CD14-positive monocyte (primary cell): Measurements from ENCODE around the gene STOML2. TPM values are rescaled to one million over a fixed set of nuclear protein-coding genes. Genes with fewer than 3 reads are reported as not detected.
A peak's percentile ranks its signal among the peaks of the same experiment; 100 is the strongest.

Experiments
- DNase-seq, 3 donors: peaks; one replicate each; pipeline ENCODE4 v3.0.0-alpha.2; 2011 to 2022
- H2AFZ ChIP-seq: 2 replicates; pipeline ENCODE4 v1.6.0; 2012; ENCODE audit warnings: mild to moderate bottlenecking, low read depth, low read length, inconsistent platforms; ENCODE audit not compliant: insufficient read depth, poor library complexity, severe bottlenecking
- H3K27ac ChIP-seq, 2 donors: 1 replicate in 1 of 2; 2 replicates in 1 of 2; pipeline ENCODE4 v1.5.1; 2012 to 2013; ENCODE audit warnings: low read length in 2 of 2, control low read depth in 1 of 2, inconsistent platforms in 1 of 2, low read depth in 1 of 2, mild to moderate bottlenecking in 1 of 2
- H3K27me3 ChIP-seq, 2 donors: one replicate each; pipeline versions ENCODE4 v1.6.0 to v1.6.1; 2011 to 2013; ENCODE audit warnings: low read length in 2 of 2; ENCODE audit not compliant: control insufficient read depth in 2 of 2, insufficient read depth in 2 of 2
- H3K36me3 ChIP-seq, 2 donors: replicated peaks in 1 of 2; 1 replicate in 1 of 2; 2 replicates in 1 of 2; pipeline versions ENCODE4 v1.5.1 to v1.6.1; 2012 to 2013; ENCODE audit warnings: low read length in 2 of 2, control low read depth in 1 of 2, inconsistent platforms in 1 of 2, mild to moderate bottlenecking in 1 of 2; ENCODE audit not compliant: insufficient read depth in 2 of 2, control insufficient read depth in 1 of 2
- H3K4me1 ChIP-seq, 2 donors: 1 replicate in 1 of 2; 2 replicates in 1 of 2; pipeline versions ENCODE4 v1.5.1 to v1.6.1; 2012 to 2013; ENCODE audit warnings: low read length in 2 of 2, control low read depth in 1 of 2, inconsistent platforms in 1 of 2, mild to moderate bottlenecking in 1 of 2, moderate library complexity in 1 of 2; ENCODE audit not compliant: insufficient read depth in 2 of 2, control insufficient read depth in 1 of 2
- H3K4me2 ChIP-seq: replicated peaks from 2 replicates; pipeline ENCODE3; 2012; ENCODE audit warnings: low read length, moderate library complexity, mild to moderate bottlenecking; ENCODE audit not compliant: poor library complexity, severe bottlenecking; ENCODE audit errors: extremely low read depth
- H3K4me3 ChIP-seq, 3 experiments: fragments of 200-600 bp in 1 of 3; sonication (generic) in 1 of 3; replicated peaks in 1 of 3; 1 replicate in 2 of 3; 2 replicates in 1 of 3; pipeline ENCODE4 v1.5.1; 2011 to 2013; ENCODE audit warnings: low read length in 3 of 3, mild to moderate bottlenecking in 3 of 3, control low read depth in 2 of 3, low read depth in 2 of 3, inconsistent platforms in 1 of 3, moderate library complexity in 1 of 3
- H3K79me2 ChIP-seq: 2 replicates; pipeline ENCODE4 v1.6.0; 2012; ENCODE audit warnings: mild to moderate bottlenecking, control low read depth, inconsistent platforms, low read length, moderate library complexity; ENCODE audit not compliant: insufficient read depth
- H3K9ac ChIP-seq: 2 replicates; pipeline ENCODE4 v1.6.0; 2017; ENCODE audit warnings: low read length, mild to moderate bottlenecking; ENCODE audit not compliant: insufficient read depth, poor library complexity, severe bottlenecking
- H3K9me3 ChIP-seq, 2 donors: replicated peaks in 1 of 2; 1 replicate in 1 of 2; 2 replicates in 1 of 2; pipeline versions ENCODE4 v1.5.1 to v1.6.1; 2012 to 2013; ENCODE audit warnings: low read length in 2 of 2, control low read depth in 1 of 2; ENCODE audit not compliant: control insufficient read depth in 1 of 2, insufficient read depth in 1 of 2
- H4K20me1 ChIP-seq: 2 replicates; pipeline ENCODE4 v1.6.0; 2012; ENCODE audit warnings: mild to moderate bottlenecking, low read length, control low read depth, moderate library complexity; ENCODE audit not compliant: insufficient read depth
- H3K27ac Mint-ChIP-seq, 7 donors: one replicate each; pipeline ENCODE4 v1.8.0; 2020; ENCODE audit warnings: mild to moderate bottlenecking in 7 of 7, mixed read lengths in 7 of 7, moderate library complexity in 6 of 7, inconsistent platforms in 2 of 7
- H3K27me3 Mint-ChIP-seq, 3 donors: one replicate each; pipeline ENCODE4 v1.8.0; 2021 to 2022; ENCODE audit warnings: low read depth in 3 of 3, mild to moderate bottlenecking in 3 of 3, mixed read lengths in 3 of 3, moderate library complexity in 3 of 3, inconsistent platforms in 1 of 3
- H3K36me3 Mint-ChIP-seq, 2 donors: one replicate each; pipeline ENCODE4 v1.8.0; 2020; ENCODE audit warnings: mixed read lengths in 2 of 2, inconsistent platforms in 1 of 2, mild to moderate bottlenecking in 1 of 2
- H3K4me1 Mint-ChIP-seq: one replicate; pipeline ENCODE4 v1.8.0; 2020; ENCODE audit warnings: mild to moderate bottlenecking, mixed read lengths
- H3K4me3 Mint-ChIP-seq, 2 donors: one replicate each; pipeline ENCODE4 v1.8.0; 2020; ENCODE audit warnings: mild to moderate bottlenecking in 2 of 2, mixed read lengths in 2 of 2, moderate library complexity in 1 of 2
- H3K9me3 Mint-ChIP-seq, 7 donors: one replicate each; pipeline ENCODE4 v1.8.0; 2020 to 2022; ENCODE audit warnings: mixed read lengths in 7 of 7, mild to moderate bottlenecking in 6 of 7, moderate library complexity in 6 of 7, inconsistent platforms in 2 of 7
- WGBS: methylation state at CpG from one replicate; pipeline ENCODE4 v1.1.5; 2013; ENCODE audit warnings: missing lambda C conversion rate; ENCODE audit not compliant: insufficient coverage; 5-methylcytosine and 5-hydroxymethylcytosine counted together
- intact Hi-C, 2 donors: fragments of 100-400 bp; cut with micrococcal nuclease; formaldehyde crosslinking; loops; one replicate each; pipeline versions ENCODE4 v1.15.0 to v1.15.1; 2023
- polyA plus RNA-seq, 3 donors: library from polyadenylated mRNA; depleted of rRNA in 1 of 3; unstranded in 2 of 3; stranded (reverse) in 1 of 3; fragments of 300-500 nt in 2 of 3; fragments of >200 nt in 1 of 3; fragmentation: Illumina TruSeq in 2 of 3; gene quantifications; 1 replicate in 2 of 3; 2 replicates in 1 of 3; pipeline ENCODE4 v1.2.3, GENCODE V29; 2012 to 2021
- TF ChIP-seq, protein P1 (sequence below): fragments of 200-600 bp; IDR thresholded peaks from one replicate; pipeline ENCODE4 v1.8.0; 2022; ENCODE audit warnings: antibody characterized with exemption, mild to moderate bottlenecking

Gene STOML2
- polyA plus RNA-seq, 3 donors, result 45.5 to 62.0 (median 50.3) TPM

- peaks cover under 1% of the 10 kb centered on the region for H4K20me1 ChIP-seq
- TF ChIP-seq, protein P1, sequence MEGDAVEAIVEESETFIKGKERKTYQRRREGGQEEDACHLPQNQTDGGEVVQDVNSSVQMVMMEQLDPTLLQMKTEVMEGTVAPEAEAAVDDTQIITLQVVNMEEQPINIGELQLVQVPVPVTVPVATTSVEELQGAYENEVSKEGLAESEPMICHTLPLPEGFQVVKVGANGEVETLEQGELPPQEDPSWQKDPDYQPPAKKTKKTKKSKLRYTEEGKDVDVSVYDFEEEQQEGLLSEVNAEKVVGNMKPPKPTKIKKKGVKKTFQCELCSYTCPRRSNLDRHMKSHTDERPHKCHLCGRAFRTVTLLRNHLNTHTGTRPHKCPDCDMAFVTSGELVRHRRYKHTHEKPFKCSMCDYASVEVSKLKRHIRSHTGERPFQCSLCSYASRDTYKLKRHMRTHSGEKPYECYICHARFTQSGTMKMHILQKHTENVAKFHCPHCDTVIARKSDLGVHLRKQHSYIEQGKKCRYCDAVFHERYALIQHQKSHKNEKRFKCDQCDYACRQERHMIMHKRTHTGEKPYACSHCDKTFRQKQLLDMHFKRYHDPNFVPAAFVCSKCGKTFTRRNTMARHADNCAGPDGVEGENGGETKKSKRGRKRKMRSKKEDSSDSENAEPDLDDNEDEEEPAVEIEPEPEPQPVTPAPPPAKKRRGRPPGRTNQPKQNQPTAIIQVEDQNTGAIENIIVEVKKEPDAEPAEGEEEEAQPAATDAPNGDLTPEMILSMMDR, result no peak
- Mint-ChIP-seq H3K36me3 (peaks cover 4 to 13% of the 10 kb centered on the region in 2 donors), H3K27ac (peak overlapping the region in 2 of 7 donors; percentile 37 to 61), H3K27me3 (peaks cover 0 to 1% (median 0%) of the 10 kb centered on the region in 3 donors), H3K4me3 (no peak overlapping the region), H3K9me3 (no peaks in the 10 kb centered on the region), H3K4me1 (peaks cover 28% of the 10 kb centered on the region)
- H3K4me1 ChIP-seq, result peaks cover 21 to 38% of the 10 kb centered on the region in 2 donors
- H3K27me3 ChIP-seq, result no peaks in the 10 kb centered on the region
- H3K27ac ChIP-seq, result no peak overlapping the region
- no peak overlapping the region for H3K9ac ChIP-seq
- H3K79me2 ChIP-seq, result peaks cover 19% of the 10 kb centered on the region
- no peak overlapping the region for H3K4me2 ChIP-seq
- DNase-seq, result no peak
- peaks cover 2 to 9% of the 10 kb centered on the region in 2 donors for H3K36me3 ChIP-seq
- intact Hi-C loops, result loop anchor here in 1 of 2 donors (10.0 kb wide), 1 partner anchor 92 kb away; the partner anchor contains the start of gene DNAJB5
- 90% methylated on average over 4 of the region's 4 CpGs for WGBS
- no peak overlapping the region for H2AFZ ChIP-seq
- no peak overlapping the region for H3K4me3 ChIP-seq
- no peaks in the 10 kb centered on the region for H3K9me3 ChIP-seq
Measured at GRCh38 chr9:35076848-35077247, 26.1 kb downstream of the STOML2 start.

- TF ChIP-seq, protein P1, result no peak
- Mint-ChIP-seq H3K36me3 (peaks cover 4 to 13% of the 10 kb centered on the region in 2 donors), H3K4me3 (no peak overlapping the region), H3K4me1 (peaks cover 37% of the 10 kb centered on the region), H3K27me3 (no peaks in the 10 kb centered on the region), H3K27ac (no peak overlapping the region), H3K9me3 (no peaks in the 10 kb centered on the region)
- peaks cover 2 to 9% of the 10 kb centered on the region in 2 donors for H3K36me3 ChIP-seq
- H3K79me2 ChIP-seq, result peaks cover 34% of the 10 kb centered on the region
- H3K9ac ChIP-seq, result no peak overlapping the region
- intact Hi-C loops, result loop anchor here in 1 of 2 donors (10.0 kb wide), 1 partner anchor 91 kb away; the partner anchor contains the start of gene DNAJB5
- 96% methylated on average over 3 of the region's 4 CpGs for WGBS
- H3K27ac ChIP-seq, result peak overlapping the region in 1 of 2 donors; percentile 32
- no peaks in the 10 kb centered on the region for H3K27me3 ChIP-seq
- DNase-seq, result no peak
- H3K4me2 ChIP-seq, result no peak overlapping the region
- H2AFZ ChIP-seq, result no peak overlapping the region
- peaks cover 28 to 47% of the 10 kb centered on the region in 2 donors for H3K4me1 ChIP-seq
- H4K20me1 ChIP-seq, result peaks cover 16% of the 10 kb centered on the region
- no peak overlapping the region for H3K4me3 ChIP-seq
- no peaks in the 10 kb centered on the region for H3K9me3 ChIP-seq
Measured at GRCh38 chr9:35075358-35075757, 27.6 kb downstream of the STOML2 start.
